Neural progenitor cell (in vitro differentiated cells): ENCODE data around the gene PAX5.

Source experiments
- CTCF ChIP-seq: fragments of 200-600 bp; sonication (generic); IDR thresholded peaks from 2 replicates; pipeline ENCODE4 v1.5.1; 2017; ENCODE audit warnings: antibody characterized with exemption, mild to moderate bottlenecking
- EZH2 ChIP-seq: fragments of 200-600 bp; sonication (generic); IDR thresholded peaks from 2 replicates; pipeline ENCODE4 v1.6.1; 2017; ENCODE audit warnings: antibody characterized with exemption, mild to moderate bottlenecking, moderate library complexity

GRCh38 chr9:36976371-36977030 is 57.6 kb downstream of the PAX5 start:
- TF ChIP-seq CTCF (no peak), EZH2 (no peak)
